Measurements from ENCODE around the gene CDRT15.
"Not testable (repeated sequence)": the region's sequence is repeated elsewhere in the genome, so short reads cannot be mapped to it uniquely, and the experiment has no call there.

The CDRT15 gene

DNA sequence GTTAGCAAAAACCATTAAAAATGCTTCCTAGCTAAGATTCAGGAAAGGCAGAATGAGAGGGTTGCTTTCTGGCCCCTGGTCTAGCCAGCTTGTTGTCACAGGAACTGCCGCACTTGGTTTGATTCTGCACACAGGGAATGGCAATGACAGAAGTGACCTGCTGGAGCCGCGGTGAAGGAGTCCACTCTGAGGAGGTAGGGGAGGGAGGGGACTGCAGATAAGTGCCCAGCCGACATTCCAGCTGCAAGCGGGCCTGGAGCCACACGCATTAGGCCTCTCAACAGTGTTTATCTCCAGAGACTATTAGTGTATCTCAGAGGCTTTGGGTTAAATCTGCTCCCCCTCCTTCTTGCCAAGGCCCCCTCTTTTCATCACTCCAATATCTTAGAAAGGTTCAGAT is 38.6 kb downstream of the CDRT15 start:
- TF ChIP-seq EZH2 (IDR thresholded peaks at IDR 0.05): no peak
- no peak for TF ChIP-seq POLR2AphosphoS5 (IDR thresholded peaks at IDR 0.05; ENCODE audit: borderline replicate concordance, low read depth, low read length)
- no peak for TF ChIP-seq FOXP2 (optimal IDR thresholded peaks at IDR 0.05; ENCODE audit: control extremely low read depth, extremely low read length, insufficient read depth)

DNA sequence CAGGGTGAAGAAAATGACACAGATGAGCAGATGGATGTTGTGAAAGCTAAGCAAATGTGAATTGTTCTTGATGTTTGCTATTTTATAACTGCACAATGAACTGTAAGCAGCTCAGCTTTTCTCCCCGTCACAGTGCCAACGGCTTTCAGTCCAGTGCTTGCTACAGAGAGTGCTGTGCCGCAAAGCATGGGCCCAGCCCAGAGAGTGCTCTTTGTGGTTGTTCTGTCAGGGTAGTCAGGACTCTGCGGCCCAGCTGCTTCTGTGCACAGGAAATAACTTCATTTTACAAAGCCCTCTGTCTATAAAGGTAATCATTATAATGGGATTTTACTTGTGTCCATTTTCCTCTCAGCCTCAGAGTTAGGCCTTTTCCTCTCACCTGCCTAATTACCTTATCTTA is 39.1 kb downstream of the CDRT15 start:
- no peak for DNase-seq (ENCODE audit: low read depth, low spot score)
- Histone ChIP-seq H3K9ac (ENCODE audit: insufficient read length) (no peak overlapping the region), H3K4me3 (no peak overlapping the region), H3K36me3 (ENCODE audit: insufficient read depth, low read length) (no peaks in the 10 kb centered on the region), H3K9me3 (ENCODE audit: low read depth, low read length) (no peaks in the 10 kb centered on the region), H3K27ac (no peak overlapping the region)
- TF ChIP-seq EZH2 (IDR thresholded peaks at IDR 0.05): no peak
- TF ChIP-seq FOXP2 (optimal IDR thresholded peaks at IDR 0.05; ENCODE audit: control extremely low read depth, extremely low read length, insufficient read depth): no peak
- TF ChIP-seq POLR2AphosphoS5 (IDR thresholded peaks at IDR 0.05; ENCODE audit: borderline replicate concordance, low read depth, low read length): no peak

More for the DNA sequence above, 38.6 kb downstream of the CDRT15 start:
- Histone ChIP-seq H3K36me3 (ENCODE audit: insufficient read depth, low read length) (no peaks in the 10 kb centered on the region), H3K27ac (no peak overlapping the region), H3K9ac (ENCODE audit: insufficient read length) (no peak overlapping the region), H3K9me3 (ENCODE audit: low read depth, low read length) (no peaks in the 10 kb centered on the region), H3K4me3 (no peak overlapping the region)
- no peak for DNase-seq (ENCODE audit: low read depth, low spot score)

DNA sequence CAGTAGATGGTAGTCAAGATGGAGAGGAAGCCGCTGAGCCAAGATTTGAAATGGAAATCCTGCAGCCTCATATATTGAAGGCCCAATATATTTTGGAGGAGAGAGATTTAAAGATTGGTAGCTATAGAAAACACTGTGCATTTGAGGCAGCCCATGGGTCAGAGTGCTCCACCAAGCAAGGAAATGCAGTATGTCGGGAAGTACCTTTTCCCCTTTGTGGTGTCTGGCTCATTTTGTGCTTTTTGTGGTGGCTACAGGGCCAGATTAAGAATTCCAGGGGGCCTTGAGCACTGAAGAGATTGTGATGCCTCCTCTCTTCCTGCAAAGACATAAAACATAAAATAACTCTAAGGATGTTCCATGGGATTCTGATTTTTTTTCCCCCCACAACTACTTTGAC is 39.6 kb downstream of the CDRT15 start:
- no peak for TF ChIP-seq POLR2AphosphoS5 (IDR thresholded peaks at IDR 0.05; ENCODE audit: borderline replicate concordance, low read depth, low read length)
- TF ChIP-seq EZH2 (IDR thresholded peaks at IDR 0.05): no peak
- no peak for TF ChIP-seq FOXP2 (optimal IDR thresholded peaks at IDR 0.05; ENCODE audit: control extremely low read depth, extremely low read length, insufficient read depth)
- Histone ChIP-seq H3K4me3 (no peak overlapping the region), H3K27ac (no peak overlapping the region), H3K9me3 (ENCODE audit: low read depth, low read length) (no peaks in the 10 kb centered on the region), H3K36me3 (ENCODE audit: insufficient read depth, low read length) (no peaks in the 10 kb centered on the region), H3K9ac (ENCODE audit: insufficient read length) (no peak overlapping the region)
- DNase-seq (ENCODE audit: low read depth, low spot score): no peak

DNA sequence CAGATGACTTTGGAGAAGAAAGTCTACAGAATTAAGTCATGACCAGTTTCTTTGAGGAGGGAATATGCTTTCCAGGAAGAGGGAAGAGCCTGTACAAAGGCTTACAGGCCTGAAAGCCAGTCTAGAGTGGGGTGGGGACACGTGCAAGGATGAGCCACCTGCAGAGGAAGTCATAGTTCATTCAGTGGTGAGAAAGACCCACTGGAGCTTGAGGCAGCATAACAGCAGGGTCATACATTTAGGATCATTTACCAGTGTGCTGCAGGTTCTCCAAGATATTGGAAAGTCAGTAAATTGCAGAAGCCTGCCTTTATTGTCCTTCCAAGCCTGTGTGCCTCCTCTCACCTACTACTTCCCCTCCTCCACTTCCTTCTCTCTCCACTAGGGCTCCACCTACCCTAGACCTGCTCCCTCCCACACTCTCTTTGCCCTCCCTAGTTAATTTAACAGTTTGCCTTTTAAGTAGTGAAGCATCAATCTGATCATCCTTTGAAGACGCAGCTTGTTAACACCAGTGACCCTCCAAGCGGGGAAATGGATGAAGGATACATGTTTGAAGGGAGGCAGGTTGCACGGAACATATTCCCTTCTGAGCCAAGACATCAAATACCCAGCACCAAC is 40.2 kb downstream of the CDRT15 start:
- H3K4me3 ChIP-seq: no peak overlapping the region
- no peak overlapping the region for H3K27ac ChIP-seq
- DNase-seq (ENCODE audit: low read depth, low spot score): no peak
- no peak for TF ChIP-seq EZH2 (IDR thresholded peaks at IDR 0.05)
- TF ChIP-seq FOXP2 (optimal IDR thresholded peaks at IDR 0.05; ENCODE audit: control extremely low read depth, extremely low read length, insufficient read depth): no peak
- no peak for TF ChIP-seq POLR2AphosphoS5 (IDR thresholded peaks at IDR 0.05; ENCODE audit: borderline replicate concordance, low read depth, low read length)
- no peaks in the 10 kb centered on the region for H3K9me3 ChIP-seq (ENCODE audit: low read depth, low read length)
- H3K9ac ChIP-seq (ENCODE audit: insufficient read length): no peak overlapping the region
- no peaks in the 10 kb centered on the region for H3K36me3 ChIP-seq (ENCODE audit: insufficient read depth, low read length)

DNA sequence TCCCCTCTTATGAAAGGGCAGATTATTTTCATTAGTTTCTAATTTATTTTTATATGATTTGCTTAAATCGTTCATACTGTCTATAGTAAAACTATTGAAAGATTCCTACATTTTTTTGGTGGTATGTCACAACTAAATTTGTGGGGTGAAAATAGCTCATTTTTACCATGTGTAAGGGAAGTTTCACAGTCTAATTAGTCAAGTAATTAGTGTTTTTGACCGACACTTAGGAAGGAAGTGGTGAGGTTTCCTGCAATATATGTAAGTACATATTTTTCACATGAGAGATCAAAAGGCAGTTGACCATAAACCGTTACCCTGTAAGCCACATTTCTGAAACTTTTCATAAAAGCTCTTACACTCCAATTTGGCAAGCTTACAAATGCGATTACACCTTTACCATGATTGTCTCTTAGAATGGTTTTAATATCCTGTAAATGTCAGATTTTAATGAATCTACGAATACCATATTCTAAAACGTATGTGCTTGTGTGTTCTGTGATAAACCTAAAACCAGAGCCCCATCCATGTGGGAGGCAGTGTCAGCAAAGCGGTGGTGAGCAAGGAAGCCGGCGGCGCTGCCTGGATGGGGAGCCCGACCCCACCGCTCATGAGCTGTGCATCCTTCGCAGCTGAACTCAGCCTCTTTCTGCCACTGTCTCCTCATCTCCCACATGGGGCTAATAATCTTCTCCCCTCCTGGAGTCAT is 43.9 kb downstream of the CDRT15 start:
- H3K27ac ChIP-seq; H3K4me3 ChIP-seq; H3K9ac ChIP-seq (ENCODE audit: insufficient read length); DNase-seq (ENCODE audit: low read depth, low spot score); H3K9me3 ChIP-seq (ENCODE audit: low read depth, low read length); H3K36me3 ChIP-seq (ENCODE audit: insufficient read depth, low read length): not testable (repeated sequence)

DNA sequence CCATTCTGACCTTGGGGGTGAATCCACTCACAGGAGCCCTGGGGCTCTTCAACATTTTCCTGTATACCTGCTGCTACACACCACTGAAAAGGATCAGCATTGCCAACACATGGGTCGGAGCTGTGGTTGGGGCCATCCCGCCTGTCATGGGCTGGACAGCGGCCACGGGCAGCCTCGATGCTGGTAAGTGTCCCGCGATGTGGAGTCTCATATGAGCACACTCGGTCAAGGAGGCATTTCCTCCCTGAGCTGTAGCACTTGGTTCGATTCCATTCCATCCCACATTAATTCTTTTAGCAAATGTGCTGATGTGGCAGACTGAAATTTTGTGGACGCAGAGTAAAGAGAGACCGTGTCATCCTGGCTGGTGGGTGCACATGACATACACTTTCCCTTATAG is 44.6 kb downstream of the CDRT15 start:
- H3K9me3 ChIP-seq (ENCODE audit: low read depth, low read length); H3K9ac ChIP-seq (ENCODE audit: insufficient read length); H3K36me3 ChIP-seq (ENCODE audit: insufficient read depth, low read length); H3K4me3 ChIP-seq; H3K27ac ChIP-seq; DNase-seq (ENCODE audit: low read depth, low spot score): not testable (repeated sequence)

DNA sequence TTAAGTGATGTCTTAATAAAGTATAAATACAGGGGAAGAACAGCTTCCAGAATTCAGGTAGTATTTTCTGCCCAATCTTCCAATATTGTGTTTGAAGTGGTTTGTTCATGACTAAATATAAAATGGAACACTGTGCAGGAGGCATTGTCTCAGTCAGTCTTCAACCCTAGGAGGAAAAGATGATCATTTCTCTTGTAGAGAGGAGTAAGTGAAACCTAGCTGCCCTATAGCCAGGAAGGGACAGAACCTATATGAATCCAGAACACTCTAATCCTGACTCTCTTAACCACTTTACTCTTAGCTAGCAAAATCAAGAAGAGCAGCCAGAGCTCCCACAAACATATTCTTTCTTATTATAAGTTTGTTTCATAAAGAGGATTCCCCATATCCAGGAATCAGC is 45.2 kb downstream of the CDRT15 start:
- H3K36me3 ChIP-seq (ENCODE audit: insufficient read depth, low read length); H3K9ac ChIP-seq (ENCODE audit: insufficient read length); DNase-seq (ENCODE audit: low read depth, low spot score); H3K4me3 ChIP-seq; H3K9me3 ChIP-seq (ENCODE audit: low read depth, low read length); H3K27ac ChIP-seq: not testable (repeated sequence)

DNA sequence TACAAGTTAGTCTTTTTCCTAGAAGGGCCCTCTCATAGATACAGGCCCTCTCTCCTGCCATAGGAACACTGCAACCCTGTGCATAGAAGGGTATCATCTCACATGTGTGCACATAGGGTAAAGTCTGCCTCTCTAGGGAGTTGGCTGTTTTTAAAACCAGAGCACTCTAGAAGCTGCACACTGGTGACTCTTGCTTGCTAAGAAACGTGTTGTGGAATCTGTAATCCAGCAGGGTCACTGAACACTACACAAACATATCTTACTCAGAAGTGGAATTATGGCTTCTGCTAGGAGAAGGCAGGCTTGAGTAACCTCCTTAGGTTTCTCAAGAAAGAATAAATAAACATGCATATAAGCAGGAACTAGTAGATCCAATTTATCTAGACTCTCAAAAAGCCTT is 45.9 kb downstream of the CDRT15 start:
- H3K4me3 ChIP-seq; H3K36me3 ChIP-seq (ENCODE audit: insufficient read depth, low read length); H3K9me3 ChIP-seq (ENCODE audit: low read depth, low read length); H3K9ac ChIP-seq (ENCODE audit: insufficient read length); H3K27ac ChIP-seq; DNase-seq (ENCODE audit: low read depth, low spot score): not testable (repeated sequence)

DNA sequence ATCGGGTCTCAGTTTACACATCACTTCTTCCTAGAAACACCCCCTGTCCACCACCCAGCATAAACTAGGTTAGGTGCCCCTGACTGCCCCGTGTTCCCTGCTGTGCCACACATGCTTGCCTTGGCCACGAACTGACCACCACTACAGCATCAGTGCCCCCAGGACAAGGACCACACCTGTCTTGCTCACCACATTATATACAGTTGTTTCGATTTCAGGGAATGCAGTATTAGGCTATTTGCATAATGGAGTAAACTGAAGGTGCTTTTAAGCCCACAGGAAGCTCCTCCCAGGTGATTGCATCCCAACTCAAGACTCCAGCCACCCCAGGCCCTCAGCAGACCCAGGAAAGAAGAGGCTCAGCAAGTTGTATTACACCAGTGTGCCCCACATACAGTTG is 50.2 kb downstream of the CDRT15 start:
- H3K27ac ChIP-seq; H3K36me3 ChIP-seq (ENCODE audit: insufficient read depth, low read length); DNase-seq (ENCODE audit: low read depth, low spot score); H3K9ac ChIP-seq (ENCODE audit: insufficient read length); H3K4me3 ChIP-seq; H3K9me3 ChIP-seq (ENCODE audit: low read depth, low read length): not testable (repeated sequence)

Measured in SK-N-MC (cell line).